ENCODE data around the gene ZCCHC24. TPM values are rescaled to one million over a fixed set of nuclear protein-coding genes. Genes with fewer than 3 reads are reported as not detected.

ZCCHC24 gene
- polyA plus RNA-seq, 4 donors = 0.89 to 13.0 (median 11.4) TPM

DNA sequence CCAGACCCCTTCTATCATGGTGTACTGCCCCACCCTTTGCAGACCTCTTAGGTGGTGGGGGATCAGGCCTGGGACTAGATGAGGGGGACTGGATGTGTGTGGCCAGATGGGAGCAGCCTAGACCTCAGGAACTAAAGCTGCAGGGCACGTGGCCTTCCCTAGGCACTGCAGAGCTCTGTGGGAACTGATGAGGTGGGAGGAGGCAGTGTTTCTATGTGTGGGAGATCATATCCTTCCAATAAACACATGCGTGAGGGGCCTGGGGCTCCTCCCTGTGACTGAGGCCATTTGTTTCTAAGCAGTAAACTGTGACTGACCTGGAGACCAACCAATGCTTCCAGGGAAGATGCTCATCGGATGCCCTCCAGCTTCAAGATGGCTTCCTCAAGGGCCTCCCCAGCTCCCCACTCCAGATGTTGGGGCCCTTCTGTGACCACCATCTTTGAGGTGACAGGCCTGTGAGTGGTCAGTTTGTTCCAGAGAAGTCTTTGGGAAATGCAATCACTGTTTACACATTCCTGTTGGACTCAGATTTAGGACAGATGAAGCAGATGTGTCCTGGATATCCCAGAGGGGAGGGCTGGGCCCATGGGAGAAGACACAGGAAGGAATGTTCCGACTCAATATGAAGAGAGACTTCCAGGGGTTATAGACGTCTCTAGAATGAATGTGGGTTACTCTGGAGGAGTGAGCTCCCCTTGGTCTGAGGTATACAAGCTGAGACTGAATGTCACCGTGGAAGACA is 23.6 kb upstream of the ZCCHC24 start:
- H3K27ac ChIP-seq (ENCODE audit: low read depth in 1 of 3, low read length in 2 of 3) = no peak overlapping the region
- no peaks in the 10 kb centered on the region for H3K4me1 ChIP-seq (ENCODE audit: control insufficient read depth in 3 of 3, insufficient read depth in 2 of 3, low read depth in 1 of 3, low read length in 2 of 3)
- no peak overlapping the region for H3K4me3 ChIP-seq (ENCODE audit: low read depth in 1 of 3, low read length in 3 of 3)
- FAIRE-seq (no peak), DNase-seq (no peak)
- no peaks in the 10 kb centered on the region for H3K36me3 ChIP-seq (ENCODE audit: control insufficient read depth in 3 of 3, insufficient read depth in 2 of 3, low read depth in 1 of 3, low read length in 3 of 3)
- 72 to 78% (median 77%) methylated on average over 6 of the region's 6 CpGs for WGBS, 3 donors
- H3K9me3 ChIP-seq (ENCODE audit: control insufficient read depth in 2 of 2, insufficient read depth in 1 of 2, low read depth in 1 of 2, low read length in 1 of 2) = no peaks in the 10 kb centered on the region
- no peaks in the 10 kb centered on the region for H3K27me3 ChIP-seq (ENCODE audit: control insufficient read depth in 3 of 3, insufficient read depth in 3 of 3, low read length in 3 of 3)

- 58 to 86% (median 61%) methylated on average over 3 of the region's 3 CpGs for WGBS, 3 donors
- no peak for FAIRE-seq
- Histone ChIP-seq H3K27me3 (ENCODE audit: control insufficient read depth in 3 of 3, insufficient read depth in 3 of 3, low read length in 3 of 3) (no peaks in the 10 kb centered on the region), H3K9me3 (ENCODE audit: control insufficient read depth in 2 of 2, insufficient read depth in 1 of 2, low read depth in 1 of 2, low read length in 1 of 2) (no peaks in the 10 kb centered on the region), H3K36me3 (ENCODE audit: control insufficient read depth in 3 of 3, insufficient read depth in 2 of 3, low read depth in 1 of 3, low read length in 3 of 3) (no peaks in the 10 kb centered on the region), H3K4me1 (ENCODE audit: control insufficient read depth in 3 of 3, insufficient read depth in 2 of 3, low read depth in 1 of 3, low read length in 2 of 3) (no peaks in the 10 kb centered on the region), H3K27ac (ENCODE audit: low read depth in 1 of 3, low read length in 2 of 3) (no peak overlapping the region), H3K4me3 (ENCODE audit: low read depth in 1 of 3, low read length in 3 of 3) (no peak overlapping the region)
- no peak for DNase-seq
Measured at GRCh38 chr10:79468015-79468560, 22.7 kb upstream of the ZCCHC24 start.

GRCh38 chr10:79465341-79465740 is 19.9 kb upstream of the ZCCHC24 start:
- 95 to 98% (median 98%) methylated on average over 3 of the region's 3 CpGs for WGBS, 3 donors
- no peak overlapping the region for H3K4me3 ChIP-seq (ENCODE audit: low read depth in 1 of 3, low read length in 3 of 3)
- H3K27me3 ChIP-seq (ENCODE audit: control insufficient read depth in 3 of 3, insufficient read depth in 3 of 3, low read length in 3 of 3) = no peaks in the 10 kb centered on the region
- H3K4me1 ChIP-seq (ENCODE audit: control insufficient read depth in 3 of 3, insufficient read depth in 2 of 3, low read depth in 1 of 3, low read length in 2 of 3) = no peaks in the 10 kb centered on the region
- H3K27ac ChIP-seq (ENCODE audit: low read depth in 1 of 3, low read length in 2 of 3) = no peak overlapping the region
- H3K9me3 ChIP-seq (ENCODE audit: control insufficient read depth in 2 of 2, insufficient read depth in 1 of 2, low read depth in 1 of 2, low read length in 1 of 2) = no peaks in the 10 kb centered on the region
- no peaks in the 10 kb centered on the region for H3K36me3 ChIP-seq (ENCODE audit: control insufficient read depth in 3 of 3, insufficient read depth in 2 of 3, low read depth in 1 of 3, low read length in 3 of 3)
- FAIRE-seq (no peak), DNase-seq (no peak)

- FAIRE-seq = no peak
- 76 to 89% (median 82%) methylated on average over 10 of the region's 10 CpGs for whole genome bisulfite sequencing, 3 donors
- no peaks in the 10 kb centered on the region for H3K4me1 ChIP-seq (ENCODE audit: control insufficient read depth in 3 of 3, insufficient read depth in 2 of 3, low read depth in 1 of 3, low read length in 2 of 3)
- H3K36me3 ChIP-seq (ENCODE audit: control insufficient read depth in 3 of 3, insufficient read depth in 2 of 3, low read depth in 1 of 3, low read length in 3 of 3) = no peaks in the 10 kb centered on the region
- no peaks in the 10 kb centered on the region for H3K27me3 ChIP-seq (ENCODE audit: control insufficient read depth in 3 of 3, insufficient read depth in 3 of 3, low read length in 3 of 3)
- no peak for DNase-seq
- no peak overlapping the region for H3K4me3 ChIP-seq (ENCODE audit: low read depth in 1 of 3, low read length in 3 of 3)
- no peak overlapping the region for H3K27ac ChIP-seq (ENCODE audit: low read depth in 1 of 3, low read length in 2 of 3)
- no peaks in the 10 kb centered on the region for H3K9me3 ChIP-seq (ENCODE audit: control insufficient read depth in 2 of 2, insufficient read depth in 1 of 2, low read depth in 1 of 2, low read length in 1 of 2)
Measured at GRCh38 chr10:79463578-79464496, 18.4 kb upstream of the ZCCHC24 start.

DNA sequence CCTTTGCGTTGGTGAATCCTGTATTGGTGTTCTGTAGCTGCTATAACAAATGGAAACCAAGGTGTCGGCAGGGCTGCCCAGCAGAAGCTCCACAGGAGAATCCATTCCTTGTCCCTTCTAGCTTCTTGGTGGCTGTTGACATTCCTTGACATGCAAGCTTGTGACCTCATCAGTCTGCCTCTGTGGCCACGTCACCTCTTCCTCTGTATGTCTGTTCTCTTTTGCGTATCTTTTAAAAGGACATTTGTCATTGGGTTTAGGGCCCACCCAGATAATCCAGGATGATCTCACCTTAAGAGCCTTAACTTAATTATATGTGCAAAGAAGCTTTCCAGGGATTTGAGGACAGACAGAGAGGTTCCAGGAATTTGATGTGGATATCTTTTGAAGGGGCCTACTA is 15.3 kb upstream of the ZCCHC24 start:
- WGBS, 3 donors = 95 to 97% (median 95%) methylated on average over 4 of the region's 4 CpGs

DNA sequence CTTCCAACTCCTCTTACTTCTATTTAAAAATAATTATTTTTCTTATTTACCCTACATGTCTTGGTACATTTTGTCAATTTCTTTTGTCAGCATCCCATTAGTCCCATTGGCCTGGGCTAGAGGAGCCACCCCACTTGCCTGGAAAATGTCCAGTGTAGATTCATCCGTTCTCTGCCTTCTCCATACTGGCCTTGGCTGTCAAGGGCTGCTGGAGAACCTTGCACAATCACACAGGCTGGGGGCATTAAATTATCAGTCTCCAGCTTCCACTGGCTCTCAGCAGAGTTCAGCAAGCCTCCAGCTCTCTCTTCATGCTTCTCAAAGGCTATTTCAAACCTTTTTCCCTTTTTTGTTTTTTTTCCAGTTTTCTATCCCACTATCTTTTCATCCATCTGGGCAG is 13.8 kb upstream of the ZCCHC24 start:
- no peaks in the 10 kb centered on the region for H3K27me3 ChIP-seq (ENCODE audit: control insufficient read depth in 3 of 3, insufficient read depth in 3 of 3, low read length in 3 of 3)
- FAIRE-seq (no peak), DNase-seq (no peak)
- H3K4me3 ChIP-seq (ENCODE audit: low read depth in 1 of 3, low read length in 3 of 3) = no peak overlapping the region
- no peaks in the 10 kb centered on the region for H3K36me3 ChIP-seq (ENCODE audit: control insufficient read depth in 3 of 3, insufficient read depth in 2 of 3, low read depth in 1 of 3, low read length in 3 of 3)
- H3K9me3 ChIP-seq (ENCODE audit: control insufficient read depth in 2 of 2, insufficient read depth in 1 of 2, low read depth in 1 of 2, low read length in 1 of 2) = no peaks in the 10 kb centered on the region
- 63 to 68% (median 68%) methylated on average over 1 of the region's 1 CpG for WGBS, 3 donors
- no peak overlapping the region for H3K27ac ChIP-seq (ENCODE audit: low read depth in 1 of 3, low read length in 2 of 3)
- no peaks in the 10 kb centered on the region for H3K4me1 ChIP-seq (ENCODE audit: control insufficient read depth in 3 of 3, insufficient read depth in 2 of 3, low read depth in 1 of 3, low read length in 2 of 3)

More for the DNA sequence above, 15.3 kb upstream of the ZCCHC24 start:
- Histone ChIP-seq H3K4me3 (ENCODE audit: low read depth in 1 of 3, low read length in 3 of 3) (no peak overlapping the region), H3K9me3 (ENCODE audit: control insufficient read depth in 2 of 2, insufficient read depth in 1 of 2, low read depth in 1 of 2, low read length in 1 of 2) (no peaks in the 10 kb centered on the region), H3K27ac (ENCODE audit: low read depth in 1 of 3, low read length in 2 of 3) (no peak overlapping the region), H3K36me3 (ENCODE audit: control insufficient read depth in 3 of 3, insufficient read depth in 2 of 3, low read depth in 1 of 3, low read length in 3 of 3) (no peaks in the 10 kb centered on the region), H3K27me3 (ENCODE audit: control insufficient read depth in 3 of 3, insufficient read depth in 3 of 3, low read length in 3 of 3) (no peaks in the 10 kb centered on the region), H3K4me1 (ENCODE audit: control insufficient read depth in 3 of 3, insufficient read depth in 2 of 3, low read depth in 1 of 3, low read length in 2 of 3) (no peaks in the 10 kb centered on the region)
- FAIRE-seq (no peak), DNase-seq (no peak)

DNA sequence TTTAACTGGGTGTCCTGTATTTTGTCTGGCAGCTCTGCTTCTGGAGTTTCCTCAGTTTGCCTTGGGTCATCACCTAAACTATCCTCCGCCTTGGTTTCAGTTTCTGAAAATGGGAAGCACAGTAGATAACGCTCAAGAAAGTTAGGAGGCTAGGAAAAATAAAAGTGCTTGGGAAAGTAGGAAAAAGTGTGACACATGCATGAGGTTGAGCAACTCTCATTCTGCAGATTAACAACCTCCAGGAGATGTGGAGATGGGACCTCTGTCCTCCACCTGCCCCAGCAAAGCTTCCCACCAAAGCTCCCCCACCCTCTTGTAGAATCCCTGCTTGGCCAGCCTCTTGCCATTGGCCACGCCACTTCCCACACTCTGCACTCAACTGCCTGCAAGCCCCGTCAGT is 13.1 kb upstream of the ZCCHC24 start:
- H3K4me3 ChIP-seq (ENCODE audit: low read depth in 1 of 3, low read length in 3 of 3) = no peak overlapping the region
- no peak overlapping the region for H3K27ac ChIP-seq (ENCODE audit: low read depth in 1 of 3, low read length in 2 of 3)
- no peaks in the 10 kb centered on the region for H3K36me3 ChIP-seq (ENCODE audit: control insufficient read depth in 3 of 3, insufficient read depth in 2 of 3, low read depth in 1 of 3, low read length in 3 of 3)
- H3K4me1 ChIP-seq (ENCODE audit: control insufficient read depth in 3 of 3, insufficient read depth in 2 of 3, low read depth in 1 of 3, low read length in 2 of 3) = no peaks in the 10 kb centered on the region
- 82 to 88% (median 83%) methylated on average over 4 of the region's 4 CpGs for WGBS, 3 donors
- no peaks in the 10 kb centered on the region for H3K27me3 ChIP-seq (ENCODE audit: control insufficient read depth in 3 of 3, insufficient read depth in 3 of 3, low read length in 3 of 3)
- no peak for DNase-seq
- H3K9me3 ChIP-seq (ENCODE audit: control insufficient read depth in 2 of 2, insufficient read depth in 1 of 2, low read depth in 1 of 2, low read length in 1 of 2) = no peaks in the 10 kb centered on the region
- FAIRE-seq = no peak

DNA sequence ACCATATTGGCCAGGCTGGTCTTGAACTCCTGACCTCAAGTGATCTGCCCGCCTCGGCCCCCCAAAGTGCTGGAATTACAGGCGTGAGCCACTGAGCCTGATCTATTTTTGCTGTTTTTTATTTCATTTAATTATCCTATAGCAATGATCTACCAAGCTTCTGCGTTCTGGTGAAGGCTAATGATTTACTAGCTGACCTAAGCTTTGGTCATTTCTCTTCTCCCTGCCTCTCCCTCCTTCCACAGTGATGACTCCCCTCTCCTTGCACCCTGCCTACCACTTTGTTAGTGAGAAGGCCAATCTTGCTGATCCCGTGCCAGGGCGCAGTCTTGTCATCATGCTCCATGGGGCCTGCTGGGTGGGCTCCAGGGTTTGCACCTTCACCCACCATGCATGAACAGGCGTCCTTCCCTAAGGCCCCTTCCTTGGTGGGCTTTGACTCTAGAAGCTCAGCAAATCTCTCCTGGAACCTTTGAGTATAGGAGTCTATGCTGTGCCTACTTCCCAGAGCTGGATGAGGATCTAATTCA is 11.9 kb upstream of the ZCCHC24 start:
- FAIRE-seq (no peak), DNase-seq (no peak)
- H3K27me3 ChIP-seq (ENCODE audit: control insufficient read depth in 3 of 3, insufficient read depth in 3 of 3, low read length in 3 of 3) = no peaks in the 10 kb centered on the region
- 80 to 85% (median 80%) methylated on average over 7 of the region's 7 CpGs for WGBS, 3 donors
- no peak overlapping the region for H3K27ac ChIP-seq (ENCODE audit: low read depth in 1 of 3, low read length in 2 of 3)
- no peaks in the 10 kb centered on the region for H3K36me3 ChIP-seq (ENCODE audit: control insufficient read depth in 3 of 3, insufficient read depth in 2 of 3, low read depth in 1 of 3, low read length in 3 of 3)
- H3K4me1 ChIP-seq (ENCODE audit: control insufficient read depth in 3 of 3, insufficient read depth in 2 of 3, low read depth in 1 of 3, low read length in 2 of 3) = peaks cover 0 to 4% (median 0%) of the 10 kb centered on the region in 3 donors
- H3K9me3 ChIP-seq (ENCODE audit: control insufficient read depth in 2 of 2, insufficient read depth in 1 of 2, low read depth in 1 of 2, low read length in 1 of 2) = no peaks in the 10 kb centered on the region
- H3K4me3 ChIP-seq (ENCODE audit: low read depth in 1 of 3, low read length in 3 of 3) = no peak overlapping the region

Data from small intestine (tissue), 7 donors.